ENCODE results near the gene HOXC9. TPM values are rescaled to one million over a fixed set of nuclear protein-coding genes. Genes with fewer than 3 reads are reported as not detected.

HOXC9 gene
- total RNA-seq, 1 experiment from 2014 or later, result 11.3 TPM

- peak overlapping the region; percentile 99; the same call in 1 of the 2 replicates for H3K4me2 ChIP-seq (ENCODE audit: low read length)
- no peak overlapping the region; a peak in 1 of 4 replicates for H3K4me3 ChIP-seq (replicated peaks in 1 of 2; ENCODE audit: low read depth in 1 of 2, low read length in 2 of 2)
- RAD21 ChIA-PET (ENCODE audit: low non-redundant PET in 1 of 2, low total read pairs in 2 of 2, uncharacterized antibody in 2 of 2, unreplicated experiment in 2 of 2), result no interaction called here
- TF ChIP-seq EZH2 (IDR thresholded peaks at IDR 0.05) (no peak), CTCF (IDR thresholded peaks at IDR 0.05 in 2 of 3, conservative IDR thresholded peaks at IDR 0.05 in 1 of 3; ENCODE audit: borderline replicate concordance in 1 of 3, insufficient read depth in 1 of 3, low read depth in 2 of 3, low read length in 2 of 3) (no peak), MAX (IDR thresholded peaks at IDR 0.05) (no peak), EZH2phosphoT487 (IDR thresholded peaks at IDR 0.05; ENCODE audit: borderline replicate concordance) (no peak), YY1 (IDR thresholded peaks at IDR 0.05; ENCODE audit: extremely low read depth, insufficient replicate concordance, low read depth, low read length) (no peak), CEBPB (IDR thresholded peaks at IDR 0.05; ENCODE audit: low read depth) (no peak), ATF3 (IDR thresholded peaks at IDR 0.05) (no peak), ZBTB33 (IDR thresholded peaks at IDR 0.05; ENCODE audit: extremely low read depth, insufficient replicate concordance, low read length) (no peak), POLR2AphosphoS5 (IDR thresholded peaks at IDR 0.05; ENCODE audit: low read depth, low read length) (no peak)
- POLR2A ChIA-PET, result no interaction called here
- ATAC-seq, result no peak
- no peak overlapping the region; the same call in 1 of the 2 replicates for H3K27ac ChIP-seq (ENCODE audit: low read depth, low read length)
- no peaks in the 10 kb centered on the region for H3K36me3 ChIP-seq (ENCODE audit: control insufficient read depth in 1 of 2, insufficient read depth in 2 of 2, low read length in 2 of 2)
- no peak overlapping the region for H2AFZ ChIP-seq (ENCODE audit: low read depth, low read length, poor library complexity, severe bottlenecking)
- H3K9ac ChIP-seq (ENCODE audit: low read length), result no peak overlapping the region
- intact Hi-C loops (cut with micrococcal nuclease), result no loop called here
- no peaks in the 10 kb centered on the region for H3K9me3 ChIP-seq (ENCODE audit: control insufficient read depth in 1 of 2, insufficient read depth in 1 of 2, low read depth in 1 of 2, low read length in 2 of 2)
- no TSS peak for BruUV-seq (replicated peaks)
- DNase-seq (ENCODE audit: low read depth, low spot score), result no peak
- no peaks in the 10 kb centered on the region for H3K9me2 ChIP-seq (ENCODE audit: insufficient read depth)
- H3K4me1 ChIP-seq (ENCODE audit: control insufficient read depth in 1 of 2, insufficient read depth in 2 of 2, low read length in 2 of 2), result peaks cover 24 to 38% of the 10 kb centered on the region in 2 experiments
- CTCF ChIA-PET, result no interaction called here
- no peaks in the 10 kb centered on the region for H4K20me1 ChIP-seq (ENCODE audit: insufficient read depth)
- no peaks in the 10 kb centered on the region for H3K79me2 ChIP-seq (ENCODE audit: insufficient read depth, low read length)
- no peaks in the 10 kb centered on the region for H3K27me3 ChIP-seq (ENCODE audit: insufficient read depth, low read length)
Observed at GRCh38 chr12:54019091-54019811, 19.3 kb downstream of the HOXC9 start.

All from HCT116 (cell line).